Stimulated activated CD8-positive, alpha-beta memory T cell treated with anti-CD3 and anti-CD28 coated beads, Interleukin-4, amount 100 ng/mL, for 48 hours (primary cell): ENCODE results near the gene NMD3.
"Not testable (repeated sequence)": the region's sequence is repeated elsewhere in the genome, so short reads cannot be mapped to it uniquely, and the experiment has no call there.

Source experiments
- DNase-seq: peaks from one replicate; pipeline ENCODE4 v3.0.0-alpha.2; 2020

Gene NMD3

GRCh38 chr3:161233557-161233956 lies 12.4 kb downstream of the NMD3 start:
- no peak for DNase-seq

- DNase-seq, result no peak
Observed at GRCh38 chr3:161236240-161236639, 15.1 kb downstream of the NMD3 start.

- no peak for DNase-seq
Observed at GRCh38 chr3:161239700-161240099, 18.6 kb downstream of the NMD3 start.

- DNase-seq, result no peak
Observed at GRCh38 chr3:161244538-161244937, 23.4 kb downstream of the NMD3 start.

GRCh38 chr3:161247049-161247448 lies 25.9 kb downstream of the NMD3 start:
- DNase-seq, result no peak

GRCh38 chr3:161250116-161250515 lies 29.0 kb downstream of the NMD3 start:
- no peak for DNase-seq

- no peak for DNase-seq
Observed at GRCh38 chr3:161251716-161252115, 30.6 kb downstream of the NMD3 start.

- no peak for DNase-seq
Observed at GRCh38 chr3:161252143-161252542, 31.0 kb downstream of the NMD3 start.

GRCh38 chr3:161253711-161254110 lies 32.6 kb downstream of the NMD3 start:
- DNase-seq, result no peak

- DNase-seq, result no peak
Observed at GRCh38 chr3:161254861-161255260, 33.8 kb downstream of the NMD3 start.

GRCh38 chr3:161263057-161263456 lies 41.9 kb downstream of the NMD3 start:
- DNase-seq, result no peak

- DNase-seq, result no peak
Observed at GRCh38 chr3:161264852-161265251, 43.7 kb downstream of the NMD3 start.

- no peak for DNase-seq
Observed at GRCh38 chr3:161265916-161266571, 44.9 kb downstream of the NMD3 start.

GRCh38 chr3:161266731-161267150 lies 45.6 kb downstream of the NMD3 start:
- no peak for DNase-seq

GRCh38 chr3:161267646-161268045 lies 46.5 kb downstream of the NMD3 start:
- DNase-seq, result no peak

GRCh38 chr3:161268601-161269000 lies 47.5 kb downstream of the NMD3 start:
- no peak for DNase-seq

GRCh38 chr3:161270991-161271390 lies 49.9 kb downstream of the NMD3 start:
- DNase-seq, result no peak

- no peak for DNase-seq
Observed at GRCh38 chr3:161271646-161272045, 50.5 kb downstream of the NMD3 start.

- no peak for DNase-seq
Observed at GRCh38 chr3:161272524-161272923, 51.4 kb downstream of the NMD3 start.

GRCh38 chr3:161273589-161274218 lies 52.6 kb downstream of the NMD3 start:
- peak; percentile 33 for DNase-seq

GRCh38 chr3:161274691-161275298 lies 53.7 kb downstream of the NMD3 start:
- peak; percentile 66 for DNase-seq

- DNase-seq, result no peak
Observed at GRCh38 chr3:161275919-161276318, 54.8 kb downstream of the NMD3 start.

GRCh38 chr3:161282387-161282786 lies 61.3 kb downstream of the NMD3 start:
- DNase-seq, result not testable (repeated sequence)

GRCh38 chr3:161284989-161285388 lies 63.9 kb downstream of the NMD3 start:
- no peak for DNase-seq
